K562 (cell line): ENCODE measurements around the gene DSP. TPM values are rescaled to one million over a fixed set of nuclear protein-coding genes. Genes with fewer than 3 reads are reported as not detected.

Experiments
- BRF1 ChIP-seq: IDR thresholded peaks from 3 replicates; pipeline ENCODE4 v1.6.1; 2011; ENCODE audit warnings: borderline replicate concordance, mild to moderate bottlenecking; ENCODE audit not compliant: insufficient read length; ENCODE audit errors: extremely low read depth
- CBX5 ChIP-seq: IDR thresholded peaks from 2 replicates; pipeline ENCODE4 v1.6.1; 2014; ENCODE audit warnings: low read depth, borderline replicate concordance
- CTBP1 ChIP-seq: fragments of 450-650 bp; IDR thresholded peaks from 2 replicates; pipeline ENCODE4 v1.6.1; 2016; ENCODE audit warnings: borderline replicate concordance
- DACH1 ChIP-seq: fragments of 450-650 bp; IDR thresholded peaks from 2 replicates; pipeline ENCODE4 v1.6.1; 2018; ENCODE audit not compliant: partially characterized antibody
- DMBX1 ChIP-seq: fragments of 250-450 bp; sonication (Bioruptor Pico); IDR thresholded peaks from 2 replicates; pipeline ENCODE4 v1.8.0; 2022; ENCODE audit warnings: inconsistent platforms, mild to moderate bottlenecking, moderate library complexity, borderline replicate concordance
- ESRRA ChIP-seq: fragments of 450-650 bp; IDR thresholded peaks from 2 replicates; pipeline ENCODE4 v1.6.1; 2014; ENCODE audit warnings: low read depth, mild to moderate bottlenecking, moderate library complexity, borderline replicate concordance
- FIP1L1 ChIP-seq: fragments of 200-400 bp; formaldehyde crosslinking; IDR thresholded peaks from 2 replicates; pipeline ENCODE4 v1.6.1; 2018; ENCODE audit warnings: mild to moderate bottlenecking, low read depth, low read length; ENCODE audit not compliant: poor library complexity, severe bottlenecking
- FOXJ2 ChIP-seq: fragments of 200-800 bp; sonication (Bioruptor generic); IDR thresholded peaks from 2 replicates; pipeline ENCODE4 v1.6.1; 2016; ENCODE audit warnings: missing genetic modification characterization, missing compliant biosample characterization
- IFI16 ChIP-seq: fragments of 250-450 bp; sonication (Bioruptor Pico); IDR thresholded peaks from 2 replicates; pipeline ENCODE4 v2.1.2; 2022; ENCODE audit warnings: mild to moderate bottlenecking, inconsistent platforms
- ILF3 ChIP-seq: fragments of 450-650 bp; IDR thresholded peaks from 2 replicates; pipeline ENCODE4 v1.6.1; 2018; ENCODE audit warnings: antibody characterized with exemption, mild to moderate bottlenecking, moderate library complexity, borderline replicate concordance
- KLF1 ChIP-seq: fragments of 450-650 bp; IDR thresholded peaks from 2 replicates; pipeline ENCODE4 v1.6.1; 2016; ENCODE audit warnings: missing genetic modification characterization, missing compliant biosample characterization
- MTA2 ChIP-seq: fragments of 450-650 bp; IDR thresholded peaks from 2 replicates; pipeline ENCODE4 v1.6.1; 2016; ENCODE audit warnings: low read depth
- NR2C2 ChIP-seq, 2 experiments: fragments of 200-800 bp in 1 of 2; sonication (Bioruptor generic) in 1 of 2; sonication (generic) in 1 of 2; formaldehyde crosslinking in 1 of 2; IDR thresholded peaks; 2 replicates each; pipeline versions ENCODE4 v1.6.1 to v1.8.0; 2016 to 2022; ENCODE audit warnings: mild to moderate bottlenecking in 1 of 2, missing compliant biosample characterization in 1 of 2, missing genetic modification characterization in 1 of 2, missing genetic modification reagents in 1 of 2
- PHF20 ChIP-seq: fragments of 450-650 bp; IDR thresholded peaks from 2 replicates; pipeline ENCODE4 v1.6.1; 2018; ENCODE audit not compliant: partially characterized antibody
- PRMT5 ChIP-seq: sonication (generic); formaldehyde crosslinking; IDR thresholded peaks from 2 replicates; pipeline ENCODE4 v1.5.0; 2020; ENCODE audit warnings: missing genetic modification reagents
- PTRF ChIP-seq: fragments of 450-650 bp; IDR thresholded peaks from 2 replicates; pipeline ENCODE4 v1.6.1; 2016; ENCODE audit warnings: mild to moderate bottlenecking, missing genetic modification characterization, missing compliant biosample characterization
- STAT5A ChIP-seq: IDR thresholded peaks from 2 replicates; pipeline ENCODE4 v1.6.1; 2012; ENCODE audit warnings: low read length, inconsistent platforms, borderline replicate concordance
- ZNF175 ChIP-seq: fragments of 200-800 bp; sonication (Bioruptor generic); IDR thresholded peaks from 2 replicates; pipeline ENCODE4 v1.6.1; 2016; ENCODE audit warnings: low read depth, mild to moderate bottlenecking, missing genetic modification characterization, missing compliant biosample characterization
- ZNF239 ChIP-seq: fragments of 250-450 bp; sonication (Bioruptor Pico); IDR thresholded peaks from 2 replicates; pipeline ENCODE4 v1.4.0; 2020; ENCODE audit warnings: mild to moderate bottlenecking
- ZNF316 ChIP-seq: fragments of 450-650 bp; IDR thresholded peaks from 2 replicates; pipeline ENCODE4 v1.6.1; 2016
- ZNF347 ChIP-seq: fragments of 450-650 bp; formaldehyde crosslinking; IDR thresholded peaks from 2 replicates; pipeline ENCODE4 v1.4.0; 2020; ENCODE audit warnings: low read depth, mild to moderate bottlenecking, moderate library complexity
- ZNF436 ChIP-seq: fragments of 250-450, 450-650 bp; sonication (Bioruptor Pico); formaldehyde crosslinking; IDR thresholded peaks from 2 replicates; pipeline ENCODE4 v1.7.0; 2020; ENCODE audit warnings: mild to moderate bottlenecking
- ZNF445 ChIP-seq: fragments of 250-450 bp; sonication (Bioruptor Pico); IDR thresholded peaks from 2 replicates; pipeline ENCODE4 v1.4.0; 2020; ENCODE audit warnings: low read depth, mild to moderate bottlenecking, moderate library complexity
- polyA plus RNA-seq, 8 experiments: library from polyadenylated mRNA; depleted of rRNA in 4 of 8; stranded (reverse) in 5 of 8; unstranded in 3 of 8; fragments of >200 nt; fragmentation: Nextera tagmentation in 2 of 8; fragmentation: Illumina TruSeq in 1 of 8; extraction: Ambion mirVana in 2 of 8; extraction: Trizol in 1 of 8; gene quantifications; 2 replicates each; pipeline versions ENCODE4 v1.2.1 to v1.2.3, GENCODE V29; 2011 to 2014; ENCODE audit warnings: inconsistent platforms in 1 of 8, missing spikeins in 1 of 8
- total RNA-seq, 7 experiments: library from RNA; depleted of rRNA in 6 of 7; stranded (reverse); fragments of >200 nt in 6 of 7; fragmentation: Illumina TruSeq in 2 of 7; extraction: Trizol in 2 of 7; gene quantifications; 2 replicates each; pipeline versions ENCODE4 v1.2.1 to v1.2.3, GENCODE V29; 2011 to 2021; ENCODE audit warnings: low replicate concordance in 1 of 7
- TF ChIP-seq, protein P1 (sequence below): fragments of 250-450 bp; sonication (Bioruptor Pico); IDR thresholded peaks from 2 replicates; pipeline ENCODE4 v1.8.0; 2021; ENCODE audit warnings: borderline replicate concordance, mild to moderate bottlenecking, moderate library complexity; ENCODE audit not compliant: poor library complexity, severe bottlenecking
- TF ChIP-seq, protein P2 (sequence below), 3 experiments: fragments of 200-800 bp in 1 of 3; fragments of 250-450 bp in 1 of 3; fragments of 450-650 bp in 1 of 3; sonication (Bioruptor Pico) in 1 of 3; sonication (Bioruptor generic) in 1 of 3; formaldehyde crosslinking in 1 of 3; IDR thresholded peaks; 2 replicates each; pipeline versions ENCODE4 v1.6.1 to v1.8.0; 2016 to 2022; ENCODE audit warnings: mild to moderate bottlenecking in 2 of 3, missing genetic modification characterization in 2 of 3, missing compliant biosample characterization in 1 of 3, moderate library complexity in 1 of 3

DSP gene
- total and polyA plus RNA-seq, 9 of the 15 experiments (the other 6 are each of a cell fraction or from before 2014, with no cell fraction given), result under 0.01 to 0.24 (median 0.03) TPM; not detected in 2

DNA sequence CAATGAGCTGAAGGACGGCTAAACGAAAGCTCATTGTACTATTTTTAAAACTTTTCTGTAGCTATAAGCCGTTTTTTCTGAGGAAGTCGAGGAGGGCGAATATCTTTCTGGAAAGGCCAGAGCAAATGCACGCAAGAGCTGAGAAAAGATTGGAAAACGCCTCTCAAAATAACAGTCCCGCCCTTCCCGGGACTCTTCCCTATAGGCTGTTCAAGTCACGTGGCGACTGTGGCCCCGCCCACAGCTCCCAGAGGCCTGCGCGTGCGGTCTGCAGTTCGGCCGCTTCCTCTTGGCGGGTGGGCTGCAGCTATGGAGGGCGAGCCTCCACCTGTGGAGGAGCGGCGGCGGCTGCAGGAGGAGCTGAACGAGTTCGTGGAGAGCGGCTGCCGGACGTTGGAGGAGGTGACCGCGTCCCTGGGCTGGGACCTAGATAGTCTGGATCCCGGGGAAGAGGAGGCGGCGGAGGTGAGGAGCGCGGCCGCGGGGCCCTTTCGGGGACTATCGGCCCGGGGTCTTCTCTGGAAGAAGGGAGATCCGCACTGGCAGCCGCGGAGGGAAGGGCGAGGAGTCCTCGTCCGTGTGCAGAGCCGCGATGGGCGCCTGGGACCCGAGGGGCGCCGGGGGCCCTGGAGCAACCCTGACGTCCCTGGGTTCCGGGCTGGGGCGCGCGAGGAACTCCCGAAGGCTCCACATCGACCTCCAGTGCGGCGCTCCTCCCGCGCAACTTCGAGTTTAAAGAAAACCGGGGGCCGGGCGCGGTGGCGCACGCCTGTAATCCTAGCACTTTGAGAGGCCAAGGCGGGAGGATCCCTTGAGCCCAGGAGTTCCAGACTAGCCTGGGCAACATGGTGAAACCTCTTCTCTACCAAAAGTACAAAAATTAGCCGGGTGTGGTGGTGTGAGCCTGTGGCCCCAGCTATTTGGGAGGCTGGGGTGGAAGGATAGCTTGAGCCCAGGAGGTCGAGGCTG lies 48.8 kb downstream of the DSP start, which contains the start of gene SNRNP48 (continued):
- TF ChIP-seq CBX5, result no peak
- no peak for TF ChIP-seq DACH1
- TF ChIP-seq PRMT5 (CRISPR knock-in tag), result no peak
- TF ChIP-seq, protein P1, sequence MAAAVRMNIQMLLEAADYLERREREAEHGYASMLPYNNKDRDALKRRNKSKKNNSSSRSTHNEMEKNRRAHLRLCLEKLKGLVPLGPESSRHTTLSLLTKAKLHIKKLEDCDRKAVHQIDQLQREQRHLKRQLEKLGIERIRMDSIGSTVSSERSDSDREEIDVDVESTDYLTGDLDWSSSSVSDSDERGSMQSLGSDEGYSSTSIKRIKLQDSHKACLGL, result no peak
- no peak for TF ChIP-seq ZNF445
- no peak for TF ChIP-seq FOXJ2 (tag)
- 0 out of 2 replicates have a peak, but pooled peaks have one; percentile 6 for TF ChIP-seq KLF1 (tag)
- no peak for TF ChIP-seq MTA2
- TF ChIP-seq NR2C2 (CRISPR knock-in tag; IDR thresholded peaks at IDR 0.05), result no peak
- no peak for TF ChIP-seq NR2C2 (tag; IDR thresholded peaks at IDR 0.05)
- no peak for TF ChIP-seq DMBX1 (CRISPR knock-in tag)
- no peak for TF ChIP-seq ZNF175 (CRISPR knock-in tag)
- no peak for TF ChIP-seq STAT5A
- no peak for TF ChIP-seq ZNF347 (CRISPR knock-in tag)
- no peak for TF ChIP-seq IFI16
- TF ChIP-seq FIP1L1, result peak; percentile 36
- peak; percentile 75 for TF ChIP-seq CTBP1
- peak; percentile 82 for TF ChIP-seq PHF20
- peak; percentile 66; the same call in 1 of the 2 replicates for TF ChIP-seq ESRRA
- no peak for TF ChIP-seq ZNF316
- no peak for TF ChIP-seq ILF3
- TF ChIP-seq BRF1, result no peak
- TF ChIP-seq PTRF (tag), result no peak
- TF ChIP-seq ZNF436 (CRISPR knock-in tag), result no peak
- no peak for TF ChIP-seq ZNF239 (CRISPR knock-in tag)
- TF ChIP-seq, protein P2, sequence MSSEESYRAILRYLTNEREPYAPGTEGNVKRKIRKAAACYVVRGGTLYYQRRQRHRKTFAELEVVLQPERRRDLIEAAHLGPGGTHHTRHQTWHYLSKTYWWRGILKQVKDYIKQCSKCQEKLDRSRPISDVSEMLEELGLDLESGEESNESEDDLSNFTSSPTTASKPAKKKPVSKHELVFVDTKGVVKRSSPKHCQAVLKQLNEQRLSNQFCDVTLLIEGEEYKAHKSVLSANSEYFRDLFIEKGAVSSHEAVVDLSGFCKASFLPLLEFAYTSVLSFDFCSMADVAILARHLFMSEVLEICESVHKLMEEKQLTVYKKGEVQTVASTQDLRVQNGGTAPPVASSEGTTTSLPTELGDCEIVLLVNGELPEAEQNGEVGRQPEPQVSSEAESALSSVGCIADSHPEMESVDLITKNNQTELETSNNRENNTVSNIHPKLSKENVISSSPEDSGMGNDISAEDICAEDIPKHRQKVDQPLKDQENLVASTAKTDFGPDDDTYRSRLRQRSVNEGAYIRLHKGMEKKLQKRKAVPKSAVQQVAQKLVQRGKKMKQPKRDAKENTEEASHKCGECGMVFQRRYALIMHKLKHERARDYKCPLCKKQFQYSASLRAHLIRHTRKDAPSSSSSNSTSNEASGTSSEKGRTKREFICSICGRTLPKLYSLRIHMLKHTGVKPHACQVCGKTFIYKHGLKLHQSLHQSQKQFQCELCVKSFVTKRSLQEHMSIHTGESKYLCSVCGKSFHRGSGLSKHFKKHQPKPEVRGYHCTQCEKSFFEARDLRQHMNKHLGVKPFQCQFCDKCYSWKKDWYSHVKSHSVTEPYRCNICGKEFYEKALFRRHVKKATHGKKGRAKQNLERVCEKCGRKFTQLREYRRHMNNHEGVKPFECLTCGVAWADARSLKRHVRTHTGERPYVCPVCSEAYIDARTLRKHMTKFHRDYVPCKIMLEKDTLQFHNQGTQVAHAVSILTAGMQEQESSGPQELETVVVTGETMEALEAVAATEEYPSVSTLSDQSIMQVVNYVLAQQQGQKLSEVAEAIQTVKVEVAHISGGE (CRISPR knock-in tag; IDR thresholded peaks at IDR 0.05), result no peak
